Endodermal cell (in vitro differentiated cells): Measurements from ENCODE around the gene ZNF423. TPM values are rescaled to one million over a fixed set of nuclear protein-coding genes. Genes with fewer than 3 reads are reported as not detected.

Experiments
- DNase-seq: peaks from one replicate; pipeline ENCODE4 v3.0.0-alpha.2; 2017
- H3K27ac ChIP-seq: 2 replicates; pipeline ENCODE4 v1.5.1; 2013; ENCODE audit warnings: mild to moderate bottlenecking, low read depth, low read length, moderate library complexity
- H3K27me3 ChIP-seq: 2 replicates; pipeline ENCODE4 v1.6.1; 2013; ENCODE audit warnings: mild to moderate bottlenecking, low read length, moderate library complexity; ENCODE audit not compliant: insufficient read depth, control insufficient read depth, poor library complexity, severe bottlenecking
- H3K36me3 ChIP-seq: 2 replicates; pipeline ENCODE4 v1.7.0; 2013; ENCODE audit warnings: mild to moderate bottlenecking, low read length, moderate library complexity; ENCODE audit not compliant: control insufficient read depth, insufficient read depth
- H3K4me1 ChIP-seq: one replicate; pipeline ENCODE4 v1.7.0; 2013; ENCODE audit warnings: low read length; ENCODE audit not compliant: control insufficient read depth, insufficient read depth
- H3K4me3 ChIP-seq: 2 replicates; pipeline ENCODE4 v1.5.1; 2013; ENCODE audit warnings: mild to moderate bottlenecking, low read length, moderate library complexity
- H3K9ac ChIP-seq: 2 replicates; pipeline ENCODE4 v1.6.1; 2013; ENCODE audit warnings: mild to moderate bottlenecking, low read length, moderate library complexity; ENCODE audit not compliant: poor library complexity, severe bottlenecking; ENCODE audit errors: extremely low read depth
- H3K9me3 ChIP-seq: 2 replicates; pipeline ENCODE4 v1.6.1; 2013; ENCODE audit warnings: mild to moderate bottlenecking, low read length, moderate library complexity; ENCODE audit not compliant: control insufficient read depth
- H3K27ac Mint-ChIP-seq: 2 replicates; pipeline ENCODE4 v1.8.0; 2020; ENCODE audit warnings: mixed read lengths
- H3K27me3 Mint-ChIP-seq: 2 replicates; pipeline ENCODE4 v1.8.0; 2021; ENCODE audit warnings: mild to moderate bottlenecking, mixed read lengths; ENCODE audit not compliant: insufficient read depth
- H3K36me3 Mint-ChIP-seq: 2 replicates; pipeline ENCODE4 v1.8.0; 2020; ENCODE audit warnings: low read depth, mixed read lengths
- H3K4me1 Mint-ChIP-seq: 2 replicates; pipeline ENCODE4 v1.8.0; 2020; ENCODE audit warnings: mixed read lengths
- H3K4me3 Mint-ChIP-seq: 2 replicates; pipeline ENCODE4 v1.8.0; 2020; ENCODE audit warnings: mild to moderate bottlenecking, moderate library complexity, mixed read lengths
- H3K9me3 Mint-ChIP-seq: 2 replicates; pipeline ENCODE4 v1.8.0; 2020; ENCODE audit warnings: mild to moderate bottlenecking, mixed read lengths
- CTCF ChIP-seq: fragments of 200-600 bp; sonication (generic); conservative IDR thresholded peaks from 2 replicates; pipeline ENCODE4 v1.5.0; 2021; ENCODE audit warnings: antibody characterized with exemption, mild to moderate bottlenecking
- WGBS, 2 experiments: methylation state at CpG; one replicate each; pipeline versions ENCODE4 v1.1.5 to v1.1.7; 2013; ENCODE audit warnings: missing lambda C conversion rate in 2 of 2, mixed read lengths in 1 of 2; ENCODE audit not compliant: insufficient coverage in 1 of 2, insufficient read length in 1 of 2; 5-methylcytosine and 5-hydroxymethylcytosine counted together
- total RNA-seq, 2 donors: library from RNA; stranded (reverse); fragmentation: NEBNext Ultra II Directional in 1 of 2; extraction: Animal tissue kit (Norgen Biotek cat#: 25700) in 1 of 2; gene quantifications; 2 replicates in 1 of 2; 3 replicates in 1 of 2; pipeline ENCODE4 v1.2.1, GENCODE V29; 2021

The ZNF423 gene
- total RNA-seq, 2 donors from 2014 or later, result 30.3 to 41.9 TPM

GRCh38 chr16:49581630-49582298, 274.1 kb downstream of the ZNF423 start:
- H3K27ac ChIP-seq, result peak overlapping the region; percentile 49
- Mint-ChIP-seq H3K4me1 (peaks cover 39% of the 10 kb centered on the region), H3K27me3 (no peaks in the 10 kb centered on the region), H3K36me3 (no peaks in the 10 kb centered on the region), H3K27ac (no peak overlapping the region), H3K9me3 (no peaks in the 10 kb centered on the region), H3K4me3 (no peak overlapping the region)
- peak overlapping the region; percentile 3 for H3K9ac ChIP-seq
- H3K4me1 ChIP-seq, result peaks cover 21% of the 10 kb centered on the region
- WGBS, 2 experiments, result 90% methylated on average over 10 to 13 of the region's 13 CpGs
- no peak for TF ChIP-seq CTCF
- no peak for DNase-seq
- H3K36me3 ChIP-seq, result no peaks in the 10 kb centered on the region
- no peak overlapping the region for H3K4me3 ChIP-seq
- H3K9me3 ChIP-seq, result no peaks in the 10 kb centered on the region
- H3K27me3 ChIP-seq, result no peaks in the 10 kb centered on the region

GRCh38 chr16:49580751-49581303, 275.1 kb downstream of the ZNF423 start:
- Mint-ChIP-seq H3K4me3 (no peak overlapping the region), H3K27ac (no peak overlapping the region), H3K36me3 (no peaks in the 10 kb centered on the region), H3K27me3 (no peaks in the 10 kb centered on the region), H3K9me3 (no peaks in the 10 kb centered on the region), H3K4me1 (peaks cover 38% of the 10 kb centered on the region)
- H3K27ac ChIP-seq, result no peak overlapping the region
- no peak for TF ChIP-seq CTCF
- peaks cover 21% of the 10 kb centered on the region for H3K4me1 ChIP-seq
- DNase-seq, result no peak
- H3K9ac ChIP-seq, result peak overlapping the region; percentile 3
- H3K27me3 ChIP-seq, result no peaks in the 10 kb centered on the region
- 90 to 92% methylated on average over 5 to 15 of the region's 16 CpGs for WGBS, 2 experiments
- no peaks in the 10 kb centered on the region for H3K36me3 ChIP-seq
- H3K9me3 ChIP-seq, result no peaks in the 10 kb centered on the region
- H3K4me3 ChIP-seq, result no peak overlapping the region

- Mint-ChIP-seq H3K27me3 (no peaks in the 10 kb centered on the region), H3K4me1 (peaks cover 27% of the 10 kb centered on the region), H3K36me3 (peaks cover 2% of the 10 kb centered on the region), H3K4me3 (no peak overlapping the region), H3K27ac (no peak overlapping the region), H3K9me3 (no peaks in the 10 kb centered on the region)
- H3K27ac ChIP-seq, result no peak overlapping the region
- no peaks in the 10 kb centered on the region for H3K9me3 ChIP-seq
- no peak overlapping the region for H3K4me3 ChIP-seq
- 80 to 90% methylated on average over 1 to 12 of the region's 12 CpGs for WGBS, 2 experiments
- no peak for DNase-seq
- TF ChIP-seq CTCF, result no peak
- peaks cover 2% of the 10 kb centered on the region for H3K36me3 ChIP-seq
- H3K9ac ChIP-seq, result no peak overlapping the region
- peaks cover 7% of the 10 kb centered on the region for H3K4me1 ChIP-seq
- H3K27me3 ChIP-seq, result no peaks in the 10 kb centered on the region
Measured at GRCh38 chr16:49578435-49579024, 277.4 kb downstream of the ZNF423 start.
